ENCODE data around the gene HHAT.

Gene HHAT

DNA sequence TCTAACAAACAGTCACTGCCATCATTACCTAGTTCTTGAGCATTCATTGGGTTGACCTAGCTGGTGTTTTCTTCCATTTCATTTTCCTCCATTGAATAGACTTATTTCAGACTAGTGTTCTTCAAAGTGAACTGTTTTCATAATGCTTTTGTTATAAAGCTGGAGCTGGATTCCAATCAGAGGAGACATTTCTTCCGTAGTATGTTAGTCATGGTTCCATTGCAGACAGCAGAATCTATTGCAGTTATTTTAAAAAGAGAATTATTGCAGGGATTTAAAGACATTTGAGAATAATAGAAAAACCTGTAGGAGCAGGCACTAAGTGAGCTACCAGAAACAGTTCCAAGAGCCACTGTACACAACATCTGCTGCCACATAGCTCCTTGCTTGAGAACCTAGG is 50.0 kb downstream of the HHAT start:
- no peaks in the 10 kb centered on the region for H3K9me3 ChIP-seq (ENCODE audit: insufficient read depth, low read length, severe bottlenecking)
- no peaks in the 10 kb centered on the region for H3K79me2 ChIP-seq (ENCODE audit: insufficient read depth, low read length)
- H3K36me3 ChIP-seq (ENCODE audit: insufficient read depth, low read length), result no peaks in the 10 kb centered on the region
- H3K4me3 ChIP-seq (ENCODE audit: low read depth in 1 of 2, low read length in 2 of 2), result no peak overlapping the region
- H3K27me3 ChIP-seq (ENCODE audit: insufficient read depth, low read length, poor library complexity), result no peaks in the 10 kb centered on the region
- no peak for DNase-seq
- TF ChIP-seq, protein P1, sequence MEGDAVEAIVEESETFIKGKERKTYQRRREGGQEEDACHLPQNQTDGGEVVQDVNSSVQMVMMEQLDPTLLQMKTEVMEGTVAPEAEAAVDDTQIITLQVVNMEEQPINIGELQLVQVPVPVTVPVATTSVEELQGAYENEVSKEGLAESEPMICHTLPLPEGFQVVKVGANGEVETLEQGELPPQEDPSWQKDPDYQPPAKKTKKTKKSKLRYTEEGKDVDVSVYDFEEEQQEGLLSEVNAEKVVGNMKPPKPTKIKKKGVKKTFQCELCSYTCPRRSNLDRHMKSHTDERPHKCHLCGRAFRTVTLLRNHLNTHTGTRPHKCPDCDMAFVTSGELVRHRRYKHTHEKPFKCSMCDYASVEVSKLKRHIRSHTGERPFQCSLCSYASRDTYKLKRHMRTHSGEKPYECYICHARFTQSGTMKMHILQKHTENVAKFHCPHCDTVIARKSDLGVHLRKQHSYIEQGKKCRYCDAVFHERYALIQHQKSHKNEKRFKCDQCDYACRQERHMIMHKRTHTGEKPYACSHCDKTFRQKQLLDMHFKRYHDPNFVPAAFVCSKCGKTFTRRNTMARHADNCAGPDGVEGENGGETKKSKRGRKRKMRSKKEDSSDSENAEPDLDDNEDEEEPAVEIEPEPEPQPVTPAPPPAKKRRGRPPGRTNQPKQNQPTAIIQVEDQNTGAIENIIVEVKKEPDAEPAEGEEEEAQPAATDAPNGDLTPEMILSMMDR (IDR thresholded peaks at IDR 0.05; ENCODE audit: borderline replicate concordance, extremely low read depth, low read length, poor library complexity, severe bottlenecking), result no peak
- TF ChIP-seq EZH2 (IDR thresholded peaks at IDR 0.05; ENCODE audit: borderline replicate concordance, low read depth, low read length, severe bottlenecking), result no peak
- no peak for ATAC-seq (ENCODE audit: insufficient read depth, low read depth)
- no peak overlapping the region for H3K27ac ChIP-seq (ENCODE audit: low read length)
- H3K4me1 ChIP-seq (ENCODE audit: insufficient read depth, low read length), result no peaks in the 10 kb centered on the region
- H3K9ac ChIP-seq (ENCODE audit: low read depth, low read length), result no peak overlapping the region
- no peak overlapping the region for H2AFZ ChIP-seq (ENCODE audit: low read depth, low read length)
- H3K4me2 ChIP-seq (ENCODE audit: insufficient read depth, low read length), result no peak overlapping the region
- H4K20me1 ChIP-seq (ENCODE audit: insufficient read depth, low read length), result no peaks in the 10 kb centered on the region

DNA sequence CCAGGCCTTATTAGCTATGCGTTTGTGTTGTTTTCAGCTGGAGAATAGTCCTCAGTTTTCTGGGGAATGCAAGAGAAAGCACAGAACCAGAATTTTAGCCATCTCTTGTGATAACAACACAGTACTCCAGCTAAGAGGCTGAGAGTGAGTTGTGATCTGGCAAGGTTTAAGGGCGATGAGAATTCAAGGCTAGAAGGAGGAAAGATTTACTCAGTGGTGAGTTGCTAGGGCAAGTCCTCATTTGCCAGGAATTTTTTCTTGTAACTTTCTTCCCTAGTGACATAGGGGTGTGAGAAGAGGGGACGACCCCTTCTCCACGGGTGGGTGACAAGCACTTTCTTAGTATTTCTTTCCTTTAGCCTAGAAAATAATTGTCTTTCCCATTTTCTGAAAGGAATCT is 53.2 kb downstream of the HHAT start:
- no peak for DNase-seq
- H3K36me3 ChIP-seq (ENCODE audit: insufficient read depth, low read length), result no peaks in the 10 kb centered on the region
- H3K4me1 ChIP-seq (ENCODE audit: insufficient read depth, low read length), result no peaks in the 10 kb centered on the region
- H3K27ac ChIP-seq (ENCODE audit: low read length), result no peak overlapping the region
- H3K9ac ChIP-seq (ENCODE audit: low read depth, low read length), result no peak overlapping the region
- H2AFZ ChIP-seq (ENCODE audit: low read depth, low read length), result no peak overlapping the region
- no peaks in the 10 kb centered on the region for H3K79me2 ChIP-seq (ENCODE audit: insufficient read depth, low read length)
- ATAC-seq (ENCODE audit: insufficient read depth, low read depth), result no peak
- no peak overlapping the region for H3K4me2 ChIP-seq (ENCODE audit: insufficient read depth, low read length)
- no peaks in the 10 kb centered on the region for H3K27me3 ChIP-seq (ENCODE audit: insufficient read depth, low read length, poor library complexity)
- no peak for TF ChIP-seq EZH2 (IDR thresholded peaks at IDR 0.05; ENCODE audit: borderline replicate concordance, low read depth, low read length, severe bottlenecking)
- TF ChIP-seq, protein P1 (IDR thresholded peaks at IDR 0.05; ENCODE audit: borderline replicate concordance, extremely low read depth, low read length, poor library complexity, severe bottlenecking), result no peak
- H3K4me3 ChIP-seq (ENCODE audit: low read depth in 1 of 2, low read length in 2 of 2), result no peak overlapping the region
- no peaks in the 10 kb centered on the region for H3K9me3 ChIP-seq (ENCODE audit: insufficient read depth, low read length, severe bottlenecking)
- no peaks in the 10 kb centered on the region for H4K20me1 ChIP-seq (ENCODE audit: insufficient read depth, low read length)

DNA sequence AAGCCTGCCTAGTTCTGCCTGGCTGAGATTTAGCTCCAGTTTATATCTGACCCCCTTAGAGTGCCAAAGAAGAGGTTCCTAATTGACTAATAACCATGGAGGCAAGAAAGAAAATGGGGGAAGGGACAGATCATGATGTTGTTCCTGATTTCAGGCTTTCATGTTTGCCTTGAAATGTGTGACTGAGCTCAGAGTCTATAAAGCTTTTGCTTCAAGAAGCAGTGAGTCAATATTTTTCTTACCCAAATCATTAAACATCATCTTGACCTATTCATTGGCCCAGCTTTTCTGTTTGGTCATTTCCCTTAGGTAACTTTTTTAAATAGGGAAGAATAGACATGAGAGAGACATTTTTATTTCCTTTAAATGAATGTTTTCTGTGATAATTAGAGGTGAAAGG is 55.9 kb downstream of the HHAT start:
- no peak overlapping the region for H3K9ac ChIP-seq (ENCODE audit: low read depth, low read length)
- no peaks in the 10 kb centered on the region for H3K79me2 ChIP-seq (ENCODE audit: insufficient read depth, low read length)
- H2AFZ ChIP-seq (ENCODE audit: low read depth, low read length), result no peak overlapping the region
- no peak for DNase-seq
- no peaks in the 10 kb centered on the region for H3K4me1 ChIP-seq (ENCODE audit: insufficient read depth, low read length)
- no peaks in the 10 kb centered on the region for H3K27me3 ChIP-seq (ENCODE audit: insufficient read depth, low read length, poor library complexity)
- no peaks in the 10 kb centered on the region for H4K20me1 ChIP-seq (ENCODE audit: insufficient read depth, low read length)
- TF ChIP-seq EZH2 (IDR thresholded peaks at IDR 0.05; ENCODE audit: borderline replicate concordance, low read depth, low read length, severe bottlenecking), result no peak
- TF ChIP-seq, protein P1 (IDR thresholded peaks at IDR 0.05; ENCODE audit: borderline replicate concordance, extremely low read depth, low read length, poor library complexity, severe bottlenecking), result no peak
- H3K4me3 ChIP-seq (ENCODE audit: low read depth in 1 of 2, low read length in 2 of 2), result no peak overlapping the region
- no peak overlapping the region for H3K4me2 ChIP-seq (ENCODE audit: insufficient read depth, low read length)
- no peaks in the 10 kb centered on the region for H3K36me3 ChIP-seq (ENCODE audit: insufficient read depth, low read length)
- no peak for ATAC-seq (ENCODE audit: insufficient read depth, low read depth)
- H3K27ac ChIP-seq (ENCODE audit: low read length), result no peak overlapping the region
- no peaks in the 10 kb centered on the region for H3K9me3 ChIP-seq (ENCODE audit: insufficient read depth, low read length, severe bottlenecking)

DNA sequence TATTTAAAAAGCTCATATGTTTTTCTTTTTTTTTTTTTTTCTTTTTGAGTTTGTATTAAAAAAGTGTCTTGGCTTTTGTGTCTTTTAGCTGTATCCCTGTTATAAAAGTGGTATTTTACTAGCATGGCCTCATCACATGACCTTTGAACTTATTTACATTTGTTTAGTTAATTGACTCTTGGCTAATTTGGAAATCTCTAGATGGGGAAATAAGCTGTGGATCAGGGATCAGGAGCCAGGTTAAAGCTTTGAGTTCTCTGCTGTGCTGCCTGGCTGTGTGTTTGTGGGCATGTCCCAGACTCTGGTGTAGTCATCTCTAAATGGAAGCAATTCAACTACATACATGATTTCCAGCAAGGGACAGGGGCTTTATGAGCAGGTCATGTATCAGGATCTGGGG is 56.5 kb downstream of the HHAT start:
- Histone ChIP-seq H3K4me3 (ENCODE audit: low read depth in 1 of 2, low read length in 2 of 2) (no peak overlapping the region), H3K27ac (ENCODE audit: low read length) (no peak overlapping the region), H2AFZ (ENCODE audit: low read depth, low read length) (no peak overlapping the region), H3K79me2 (ENCODE audit: insufficient read depth, low read length) (no peaks in the 10 kb centered on the region), H3K9me3 (ENCODE audit: insufficient read depth, low read length, severe bottlenecking) (no peaks in the 10 kb centered on the region), H3K36me3 (ENCODE audit: insufficient read depth, low read length) (no peaks in the 10 kb centered on the region), H3K4me1 (ENCODE audit: insufficient read depth, low read length) (no peaks in the 10 kb centered on the region), H4K20me1 (ENCODE audit: insufficient read depth, low read length) (no peaks in the 10 kb centered on the region), H3K9ac (ENCODE audit: low read depth, low read length) (no peak overlapping the region), H3K4me2 (ENCODE audit: insufficient read depth, low read length) (no peak overlapping the region), H3K27me3 (ENCODE audit: insufficient read depth, low read length, poor library complexity) (no peaks in the 10 kb centered on the region)
- ATAC-seq (ENCODE audit: insufficient read depth, low read depth) (no peak), DNase-seq (no peak)
- TF ChIP-seq EZH2 (IDR thresholded peaks at IDR 0.05; ENCODE audit: borderline replicate concordance, low read depth, low read length, severe bottlenecking), result no peak
- TF ChIP-seq, protein P1 (IDR thresholded peaks at IDR 0.05; ENCODE audit: borderline replicate concordance, extremely low read depth, low read length, poor library complexity, severe bottlenecking), result no peak
